Activated naive CD8-positive, alpha-beta T cell (primary cell): ENCODE data around the gene OR5K2.
A peak's percentile ranks its signal among the peaks of the same experiment; 100 is the strongest.

ENCODE experiments used
- H3K27ac Mint-ChIP-seq: one replicate; pipeline ENCODE4 v1.8.0; 2021; ENCODE audit warnings: mixed read lengths
- H3K27me3 Mint-ChIP-seq: one replicate; pipeline ENCODE4 v1.8.0; 2021; ENCODE audit warnings: mixed read lengths
- H3K36me3 Mint-ChIP-seq: one replicate; pipeline ENCODE4 v1.8.0; 2021; ENCODE audit warnings: mixed read lengths
- H3K4me1 Mint-ChIP-seq: one replicate; pipeline ENCODE4 v1.8.0; 2021; ENCODE audit warnings: low read depth, mixed read lengths
- H3K4me3 Mint-ChIP-seq: one replicate; pipeline ENCODE4 v1.8.0; 2021; ENCODE audit warnings: mild to moderate bottlenecking, mixed read lengths
- H3K9me3 Mint-ChIP-seq: one replicate; pipeline ENCODE4 v1.8.0; 2021; ENCODE audit warnings: low read depth, mixed read lengths

The OR5K2 gene

DNA sequence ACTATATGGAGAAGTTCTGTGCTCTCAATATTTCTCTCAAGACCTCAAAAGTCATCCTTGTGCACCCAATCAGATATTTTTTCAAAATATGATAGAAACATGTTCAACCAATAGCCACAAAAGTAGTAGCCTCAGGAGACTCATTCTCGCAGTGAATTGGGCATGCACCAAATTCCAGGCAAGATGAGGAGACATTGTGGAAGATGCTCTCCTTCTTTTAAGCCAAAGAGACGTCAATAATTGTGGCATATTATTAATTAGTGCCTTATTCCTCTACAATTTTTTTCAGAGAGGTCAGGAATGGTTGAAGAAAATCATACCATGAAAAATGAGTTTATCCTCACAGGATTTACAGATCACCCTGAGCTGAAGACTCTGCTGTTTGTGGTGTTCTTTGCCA, at the start of gene OR5K2:
Gene OR5K2 (plus strand): TSS at position 301 of the 400 bp plus-strand sequence. CDS start 0 bp downstream, at position 301.
- Mint-ChIP-seq H3K4me1 (peaks cover 4% of the 10 kb centered on the region), H3K36me3 (peaks cover 4% of the 10 kb centered on the region), H3K9me3 (no peaks in the 10 kb centered on the region), H3K27ac (no peak within 1 kb of the TSS), H3K27me3 (no peaks in the 10 kb centered on the region), H3K4me3 (no peak within 1 kb of the TSS)

DNA sequence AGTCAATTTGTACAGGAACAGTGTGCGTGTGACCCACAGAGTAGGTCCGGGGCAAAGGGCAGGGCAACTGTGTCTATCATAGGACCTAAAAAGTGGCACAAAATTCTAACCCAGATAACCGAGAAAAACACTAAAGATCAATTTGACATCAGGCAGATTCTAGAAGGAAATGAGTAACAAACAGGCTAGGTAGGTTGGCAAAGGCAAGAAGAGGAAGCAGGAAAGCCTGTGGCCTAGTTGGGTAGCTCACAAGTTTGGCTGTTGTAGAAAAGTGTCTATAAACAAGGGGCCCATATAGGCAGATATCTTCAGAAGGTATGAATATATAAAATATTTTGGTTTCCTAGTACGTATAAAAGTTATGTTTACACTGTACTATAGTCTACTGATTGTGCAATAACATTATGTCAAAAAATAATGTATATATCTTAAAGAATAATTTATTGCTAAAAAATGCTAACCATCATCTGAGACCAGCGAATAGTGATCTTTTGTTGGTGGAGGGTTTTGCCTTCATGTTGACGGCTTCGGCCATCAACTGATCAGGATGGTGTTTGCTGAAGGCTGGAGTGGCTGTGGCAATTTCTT, 47.8 kb upstream of the OR5K2 start:
- Mint-ChIP-seq H3K36me3 (no peaks in the 10 kb centered on the region), H3K27me3 (peaks cover 8% of the 10 kb centered on the region), H3K27ac (no peak overlapping the region), H3K4me1 (peaks cover 2% of the 10 kb centered on the region), H3K4me3 (no peak overlapping the region), H3K9me3 (peaks cover 3% of the 10 kb centered on the region)

DNA sequence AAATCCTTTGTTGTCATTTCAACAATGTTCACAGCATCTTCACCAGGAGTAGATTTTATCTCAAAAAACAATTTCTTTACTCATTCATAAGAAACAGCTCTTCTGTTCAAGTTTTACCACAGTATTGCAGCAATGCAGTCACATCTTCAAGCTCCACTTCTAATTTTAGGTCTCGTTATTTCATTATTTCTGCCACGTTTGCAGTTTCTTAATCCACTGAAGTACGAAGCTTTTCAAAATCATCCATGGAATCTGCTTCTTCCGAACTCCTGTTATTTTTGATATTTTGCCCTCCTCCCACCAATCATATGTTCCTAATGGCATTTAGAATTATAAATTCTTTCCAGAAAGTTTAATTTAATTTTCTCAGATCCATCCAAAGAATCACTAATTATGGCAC, 47.1 kb upstream of the OR5K2 start:
- Mint-ChIP-seq H3K27me3 (peaks cover 8% of the 10 kb centered on the region), H3K9me3 (peaks cover 3% of the 10 kb centered on the region), H3K36me3 (no peaks in the 10 kb centered on the region), H3K4me1 (peaks cover 2% of the 10 kb centered on the region), H3K27ac (no peak overlapping the region), H3K4me3 (no peak overlapping the region)

GRCh38 chr3:98453827-98454226, 43.7 kb upstream of the OR5K2 start:
- Mint-ChIP-seq H3K27ac (no peak overlapping the region), H3K4me3 (no peak overlapping the region), H3K9me3 (no peaks in the 10 kb centered on the region), H3K27me3 (peaks cover 4% of the 10 kb centered on the region), H3K4me1 (no peaks in the 10 kb centered on the region), H3K36me3 (no peaks in the 10 kb centered on the region)

DNA sequence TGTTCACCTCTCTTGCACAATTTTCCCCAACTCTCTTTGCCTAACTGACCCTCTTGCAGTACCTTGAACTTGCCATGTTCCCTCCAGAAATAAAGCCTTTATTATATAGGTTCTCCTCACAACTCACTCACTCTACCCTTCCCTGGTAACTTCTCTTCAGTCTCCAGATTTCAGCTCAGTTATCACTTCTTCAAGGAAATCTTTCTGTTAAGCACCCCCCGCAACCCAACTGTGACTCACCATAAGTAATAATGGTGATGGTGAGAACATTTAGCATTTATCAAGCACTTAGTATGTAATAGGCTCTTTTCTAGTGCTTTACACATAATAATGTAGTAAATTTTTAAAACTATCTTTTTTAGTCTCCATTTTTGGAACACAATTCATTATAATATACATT, 42.6 kb upstream of the OR5K2 start:
- H3K27ac Mint-ChIP-seq, result no peak overlapping the region
- peaks cover 4% of the 10 kb centered on the region for H3K27me3 Mint-ChIP-seq
- H3K4me1 Mint-ChIP-seq, result no peaks in the 10 kb centered on the region
- no peaks in the 10 kb centered on the region for H3K9me3 Mint-ChIP-seq
- no peaks in the 10 kb centered on the region for H3K36me3 Mint-ChIP-seq
- H3K4me3 Mint-ChIP-seq, result no peak overlapping the region

DNA sequence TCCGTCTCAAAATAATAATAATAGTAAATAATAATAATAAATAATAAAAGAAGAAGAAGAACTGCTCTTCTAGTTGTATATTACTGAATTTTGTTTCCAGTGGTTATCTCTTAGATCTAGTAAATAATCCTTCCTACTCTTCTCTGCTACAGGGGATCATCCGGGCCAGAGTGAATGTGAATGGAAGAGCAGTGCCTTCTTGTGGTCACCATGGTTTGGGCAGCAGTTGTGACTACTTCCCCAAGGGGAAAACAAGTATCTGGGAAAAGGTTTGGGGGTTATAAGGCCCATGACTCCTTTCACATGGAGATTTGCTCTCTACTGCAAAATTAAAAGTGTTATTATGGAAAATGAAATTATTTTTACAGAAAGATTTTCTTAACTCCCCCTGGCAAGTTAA, 39.9 kb upstream of the OR5K2 start:
- Mint-ChIP-seq H3K36me3 (no peaks in the 10 kb centered on the region), H3K4me1 (no peaks in the 10 kb centered on the region), H3K9me3 (peaks cover 3% of the 10 kb centered on the region), H3K27ac (no peak overlapping the region), H3K27me3 (peaks cover 2% of the 10 kb centered on the region), H3K4me3 (no peak overlapping the region)

DNA sequence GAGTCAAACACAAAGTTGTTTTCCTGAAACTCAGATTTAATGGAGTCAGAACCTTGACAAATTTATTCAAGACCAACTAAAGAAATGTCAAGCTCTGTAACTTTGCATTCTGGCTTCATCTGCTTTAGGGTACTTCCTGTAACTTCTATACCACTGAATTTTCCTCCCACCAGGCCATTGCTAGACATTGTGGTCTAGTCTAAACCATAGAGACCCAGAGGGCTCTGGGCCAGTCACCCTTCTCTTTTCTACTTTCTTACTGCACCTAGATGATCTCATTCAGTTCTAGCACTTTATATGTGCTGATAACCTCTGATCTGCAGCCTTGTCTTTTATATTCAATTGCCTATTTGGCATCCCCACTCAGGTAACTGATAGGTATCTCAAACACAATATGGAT, 37.3 kb upstream of the OR5K2 start:
- Mint-ChIP-seq H3K4me1 (no peaks in the 10 kb centered on the region), H3K36me3 (no peaks in the 10 kb centered on the region), H3K27ac (no peak overlapping the region), H3K4me3 (no peak overlapping the region), H3K9me3 (peaks cover 3% of the 10 kb centered on the region), H3K27me3 (peaks cover 5% of the 10 kb centered on the region)

DNA sequence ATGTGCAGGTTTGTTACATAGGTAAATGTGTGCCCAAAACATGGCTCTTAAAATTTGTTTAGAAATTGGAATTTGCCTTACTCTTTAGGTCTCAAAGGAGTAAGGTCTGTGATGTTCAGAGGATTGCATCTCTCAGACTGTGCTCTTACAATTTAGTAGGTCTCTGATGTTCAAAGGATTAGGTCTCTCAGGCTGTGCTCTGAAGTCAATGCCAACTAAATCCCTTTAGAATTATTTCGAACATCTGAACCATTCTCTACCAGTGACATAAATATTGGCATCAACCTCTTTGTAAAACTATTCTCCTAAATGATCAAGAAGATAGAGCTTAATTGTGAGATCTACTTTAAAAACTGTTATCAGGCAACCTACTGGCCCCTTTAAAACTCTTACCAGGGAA, 34.6 kb upstream of the OR5K2 start, which contains the start of gene OR5K1:
Gene OR5K1 (plus strand): TSS at position 301 of the 400 bp plus-strand sequence. CDS start 6,376 bp downstream, outside the sequence.
- peaks cover 3% of the 10 kb centered on the region for H3K9me3 Mint-ChIP-seq
- H3K27ac Mint-ChIP-seq, result no peak within 1 kb of the TSS
- no peaks in the 10 kb centered on the region for H3K36me3 Mint-ChIP-seq
- no peak within 1 kb of the TSS for H3K4me3 Mint-ChIP-seq
- H3K4me1 Mint-ChIP-seq, result no peaks in the 10 kb centered on the region
- H3K27me3 Mint-ChIP-seq, result peaks cover 5% of the 10 kb centered on the region

- peaks cover 10% of the 10 kb centered on the region for H3K36me3 Mint-ChIP-seq
- no peaks in the 10 kb centered on the region for H3K27me3 Mint-ChIP-seq
- H3K9me3 Mint-ChIP-seq, result peaks cover 35% of the 10 kb centered on the region
- no peaks in the 10 kb centered on the region for H3K4me1 Mint-ChIP-seq
- H3K4me3 Mint-ChIP-seq, result no peak overlapping the region
- no peak overlapping the region for H3K27ac Mint-ChIP-seq
Observed at GRCh38 chr3:98482717-98483482, 14.6 kb upstream of the OR5K2 start.

DNA sequence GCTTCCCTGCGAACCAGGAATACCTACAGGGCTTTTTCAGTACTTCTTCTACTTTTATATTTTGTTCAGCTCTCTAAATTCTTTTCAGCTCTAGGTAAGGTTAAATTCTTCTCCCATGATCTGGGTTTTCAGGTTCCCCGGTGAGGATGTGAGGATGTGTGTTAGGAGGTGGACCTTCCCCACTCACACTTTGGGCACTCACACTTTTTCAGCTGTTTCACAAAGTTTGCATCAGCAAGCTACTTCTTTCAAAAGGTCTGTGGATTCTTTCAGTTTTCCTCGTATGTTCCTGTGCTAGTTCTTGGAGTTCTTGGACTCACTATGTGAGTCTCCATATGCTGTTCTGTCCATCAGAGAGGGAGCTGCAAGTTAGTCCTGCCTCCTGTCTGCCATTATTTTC, 13.9 kb upstream of the OR5K2 start:
- no peak overlapping the region for H3K4me3 Mint-ChIP-seq
- no peaks in the 10 kb centered on the region for H3K27me3 Mint-ChIP-seq
- H3K36me3 Mint-ChIP-seq, result peaks cover 10% of the 10 kb centered on the region
- peaks cover 42% of the 10 kb centered on the region for H3K9me3 Mint-ChIP-seq
- no peak overlapping the region for H3K27ac Mint-ChIP-seq
- no peaks in the 10 kb centered on the region for H3K4me1 Mint-ChIP-seq

DNA sequence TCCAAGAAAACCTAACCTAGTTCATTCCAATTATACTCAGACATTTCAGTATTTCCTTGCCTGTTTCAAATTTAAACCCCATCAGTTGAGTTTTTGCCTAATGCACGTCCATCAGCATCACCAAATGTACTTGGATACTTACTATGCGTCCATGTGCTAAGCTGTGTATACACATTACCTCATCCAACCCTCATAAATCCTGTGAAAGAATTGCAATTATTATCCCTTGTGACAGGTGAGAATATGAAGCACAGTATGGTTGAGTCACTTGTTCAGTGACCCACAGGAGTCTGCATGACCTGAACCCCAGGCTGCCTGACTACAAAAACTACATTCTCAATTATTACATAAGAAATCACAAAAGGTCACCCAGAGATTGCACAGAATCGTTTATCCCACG, 2.5 kb downstream of the OR5K2 start:
- Mint-ChIP-seq H3K4me1 (peaks cover 10% of the 10 kb centered on the region), H3K4me3 (no peak overlapping the region), H3K27ac (no peak overlapping the region), H3K9me3 (no peaks in the 10 kb centered on the region), H3K36me3 (peaks cover 13% of the 10 kb centered on the region), H3K27me3 (no peaks in the 10 kb centered on the region)

DNA sequence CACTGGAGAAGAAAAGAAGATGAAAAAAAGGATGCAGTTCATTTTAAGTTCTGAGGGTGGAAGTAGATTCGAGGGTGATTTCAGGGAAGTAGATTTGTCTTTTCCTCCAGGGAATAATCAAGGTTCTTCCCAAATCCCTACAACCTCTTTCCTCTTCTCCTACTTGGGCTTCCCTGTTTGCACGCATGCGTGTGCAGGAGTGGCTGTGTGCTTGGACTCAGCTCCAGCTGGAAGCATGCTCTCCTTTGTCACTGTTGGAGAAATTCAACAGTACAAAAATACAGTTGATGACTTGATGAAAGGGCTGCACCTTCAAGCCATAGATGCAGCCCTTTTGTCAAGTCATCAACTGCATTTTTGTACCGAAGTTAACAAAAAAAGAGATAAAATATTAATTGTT, 3.8 kb downstream of the OR5K2 start:
- no peak overlapping the region for H3K27ac Mint-ChIP-seq
- H3K9me3 Mint-ChIP-seq, result no peaks in the 10 kb centered on the region
- H3K4me3 Mint-ChIP-seq, result no peak overlapping the region
- H3K27me3 Mint-ChIP-seq, result no peaks in the 10 kb centered on the region
- peaks cover 10% of the 10 kb centered on the region for H3K4me1 Mint-ChIP-seq
- H3K36me3 Mint-ChIP-seq, result peaks cover 17% of the 10 kb centered on the region

DNA sequence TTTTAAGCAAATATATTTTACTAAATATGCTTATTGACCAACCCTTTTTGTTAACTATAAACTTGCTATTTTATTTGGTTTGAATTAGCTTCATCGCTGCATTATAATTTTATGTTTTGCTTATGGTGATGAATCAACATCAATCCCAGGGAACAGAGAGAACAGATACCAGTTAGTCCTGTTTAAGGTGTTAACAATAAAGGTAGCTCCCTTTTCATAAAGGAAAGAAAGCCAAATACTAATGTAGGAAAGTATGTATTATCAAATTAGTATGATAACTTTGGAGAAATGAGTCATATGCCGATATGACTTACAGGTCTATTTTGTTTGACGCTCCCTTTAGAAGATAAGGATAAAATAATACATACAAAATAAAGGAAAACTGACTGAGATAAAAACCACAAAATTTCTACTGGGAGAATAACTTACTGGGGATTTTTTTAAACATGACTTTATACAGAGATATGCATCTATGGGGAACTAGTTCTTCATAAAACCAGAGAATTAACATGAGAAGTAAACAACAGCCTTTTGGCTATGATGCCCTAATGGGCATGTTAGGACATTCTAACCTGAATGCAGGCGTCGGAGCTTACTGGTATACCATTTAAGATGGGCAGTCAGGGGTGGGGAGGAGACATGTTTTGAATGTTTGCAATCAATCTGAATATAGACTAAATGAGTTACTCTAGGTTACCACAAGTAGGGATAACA, 4.5 kb downstream of the OR5K2 start:
- Mint-ChIP-seq H3K4me3 (no peak overlapping the region), H3K9me3 (no peaks in the 10 kb centered on the region), H3K27ac (no peak overlapping the region), H3K36me3 (peaks cover 23% of the 10 kb centered on the region), H3K27me3 (no peaks in the 10 kb centered on the region), H3K4me1 (peaks cover 10% of the 10 kb centered on the region)

GRCh38 chr3:98504539-98504938, 7.1 kb downstream of the OR5K2 start:
- no peak overlapping the region for H3K27ac Mint-ChIP-seq
- peaks cover 38% of the 10 kb centered on the region for H3K36me3 Mint-ChIP-seq
- no peaks in the 10 kb centered on the region for H3K9me3 Mint-ChIP-seq
- H3K4me1 Mint-ChIP-seq, result peaks cover 17% of the 10 kb centered on the region
- H3K4me3 Mint-ChIP-seq, result no peak overlapping the region
- no peaks in the 10 kb centered on the region for H3K27me3 Mint-ChIP-seq

GRCh38 chr3:98508582-98508981, 11.1 kb downstream of the OR5K2 start:
- Mint-ChIP-seq H3K4me1 (peaks cover 13% of the 10 kb centered on the region), H3K4me3 (no peak overlapping the region), H3K9me3 (no peaks in the 10 kb centered on the region), H3K36me3 (peaks cover 46% of the 10 kb centered on the region), H3K27ac (peak overlapping the region; percentile 2), H3K27me3 (no peaks in the 10 kb centered on the region)
